Measurements from ENCODE around the gene PBX3. TPM values are rescaled to one million over a fixed set of nuclear protein-coding genes. Genes with fewer than 3 reads are reported as not detected.
A peak's percentile ranks its signal among the peaks of the same experiment; 100 is the strongest.

Gene PBX3
- total RNA-seq, 1 donor from 2014 or later, result 46.1 TPM

DNA sequence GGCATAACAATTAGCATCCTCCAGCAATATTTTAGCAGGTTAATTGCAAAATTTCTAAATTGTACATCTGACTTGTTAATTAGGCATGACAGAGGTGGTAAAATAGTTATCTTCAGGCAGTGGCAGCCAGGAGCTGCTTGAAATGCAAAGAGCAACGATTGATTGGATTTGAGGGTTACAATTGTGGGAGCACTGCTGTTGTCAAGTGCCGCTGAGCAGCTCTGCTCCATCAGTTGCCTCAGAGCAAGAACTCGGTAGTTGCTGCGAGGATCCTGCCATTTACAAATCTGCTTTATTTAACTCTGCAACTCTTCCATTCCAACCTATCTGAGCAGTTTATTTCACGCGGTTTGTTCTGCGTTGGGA is 12.6 kb downstream of the PBX3 start:
- peaks cover 49% of the 10 kb centered on the region for H3K4me1 ChIP-seq

DNA sequence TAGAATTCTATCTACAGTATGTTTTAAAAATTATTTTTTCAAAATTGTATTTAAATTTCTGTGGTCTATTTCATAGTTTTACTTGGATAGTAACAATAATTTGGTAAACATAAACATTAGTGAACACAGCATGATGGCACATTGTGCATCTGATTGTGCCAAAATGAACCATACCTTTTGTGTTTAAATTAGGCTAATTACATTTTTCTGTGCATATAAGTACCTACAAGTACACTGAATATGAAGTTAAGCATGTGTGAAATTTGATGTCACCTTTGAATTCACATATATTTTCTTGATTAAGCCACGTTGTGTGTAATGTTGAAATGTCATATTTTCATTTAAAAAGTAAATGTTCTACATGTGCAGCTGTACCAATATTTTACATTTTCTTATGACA is 13.4 kb downstream of the PBX3 start:
- Histone ChIP-seq H3K36me3 (no peaks in the 10 kb centered on the region), H3K4me1 (peaks cover 49% of the 10 kb centered on the region), H3K4me3 (no peak overlapping the region), H3K27ac (no peak overlapping the region), H3K9me3 (no peaks in the 10 kb centered on the region), H3K27me3 (ENCODE audit: low read depth) (no peaks in the 10 kb centered on the region)
- ATAC-seq, result no peak
- no peak for DNase-seq
- TF ChIP-seq, protein P1, sequence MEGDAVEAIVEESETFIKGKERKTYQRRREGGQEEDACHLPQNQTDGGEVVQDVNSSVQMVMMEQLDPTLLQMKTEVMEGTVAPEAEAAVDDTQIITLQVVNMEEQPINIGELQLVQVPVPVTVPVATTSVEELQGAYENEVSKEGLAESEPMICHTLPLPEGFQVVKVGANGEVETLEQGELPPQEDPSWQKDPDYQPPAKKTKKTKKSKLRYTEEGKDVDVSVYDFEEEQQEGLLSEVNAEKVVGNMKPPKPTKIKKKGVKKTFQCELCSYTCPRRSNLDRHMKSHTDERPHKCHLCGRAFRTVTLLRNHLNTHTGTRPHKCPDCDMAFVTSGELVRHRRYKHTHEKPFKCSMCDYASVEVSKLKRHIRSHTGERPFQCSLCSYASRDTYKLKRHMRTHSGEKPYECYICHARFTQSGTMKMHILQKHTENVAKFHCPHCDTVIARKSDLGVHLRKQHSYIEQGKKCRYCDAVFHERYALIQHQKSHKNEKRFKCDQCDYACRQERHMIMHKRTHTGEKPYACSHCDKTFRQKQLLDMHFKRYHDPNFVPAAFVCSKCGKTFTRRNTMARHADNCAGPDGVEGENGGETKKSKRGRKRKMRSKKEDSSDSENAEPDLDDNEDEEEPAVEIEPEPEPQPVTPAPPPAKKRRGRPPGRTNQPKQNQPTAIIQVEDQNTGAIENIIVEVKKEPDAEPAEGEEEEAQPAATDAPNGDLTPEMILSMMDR (IDR thresholded peaks at IDR 0.05), result no peak
- intact Hi-C loops (cut with DNase I), result no loop called here

More for the DNA sequence above, 12.6 kb downstream of the PBX3 start:
- Histone ChIP-seq H3K27ac (peak overlapping the region; percentile 39), H3K27me3 (ENCODE audit: low read depth) (no peaks in the 10 kb centered on the region), H3K4me3 (peak overlapping the region; percentile 37), H3K36me3 (no peaks in the 10 kb centered on the region), H3K9me3 (no peaks in the 10 kb centered on the region)
- TF ChIP-seq, protein P1 (IDR thresholded peaks at IDR 0.05), result no peak
- intact Hi-C loops (cut with DNase I), result no loop called here
- ATAC-seq (no peak), DNase-seq (no peak)

DNA sequence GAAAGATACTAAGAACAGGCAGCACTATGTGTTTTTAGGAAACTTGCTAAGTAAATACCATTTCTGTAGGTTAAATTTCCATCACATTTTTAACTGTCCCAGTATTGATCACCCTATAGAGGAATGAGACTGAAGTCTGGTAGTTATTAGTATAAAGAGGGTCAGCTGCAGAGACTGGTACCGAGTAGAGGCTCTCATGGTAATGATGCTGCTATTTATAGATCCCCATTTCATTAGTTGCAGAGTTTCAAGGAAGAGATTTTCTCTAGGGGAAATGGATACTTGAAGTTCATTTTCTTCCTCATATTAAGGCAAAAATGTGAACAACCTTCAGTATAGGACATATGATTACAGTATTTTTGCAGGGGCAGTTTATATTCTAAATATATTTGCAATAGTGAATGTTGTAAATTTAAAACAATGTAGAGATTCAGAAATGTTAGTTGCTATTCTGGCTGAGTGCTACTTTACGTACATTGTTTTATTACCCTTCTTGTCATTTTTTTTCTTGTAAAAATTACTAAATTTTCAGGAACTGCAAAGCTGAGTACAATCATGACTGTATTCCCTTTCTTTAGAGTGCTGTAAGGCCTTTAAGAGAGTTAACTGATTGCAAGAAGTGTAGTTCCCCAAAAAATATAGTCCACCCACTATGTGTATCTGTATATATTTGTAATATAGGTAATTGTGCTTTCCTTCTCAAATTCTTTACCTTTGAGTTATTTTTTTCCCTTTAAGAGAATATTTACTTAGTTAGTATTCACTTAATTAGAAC is 14.7 kb downstream of the PBX3 start:
- TF ChIP-seq, protein P1 (IDR thresholded peaks at IDR 0.05), result no peak
- Histone ChIP-seq H3K27me3 (ENCODE audit: low read depth) (no peaks in the 10 kb centered on the region), H3K9me3 (no peaks in the 10 kb centered on the region), H3K4me3 (no peak overlapping the region), H3K4me1 (peaks cover 43% of the 10 kb centered on the region), H3K27ac (no peak overlapping the region), H3K36me3 (no peaks in the 10 kb centered on the region)
- intact Hi-C loops (cut with DNase I), result no loop called here
- no peak for ATAC-seq
- no peak for DNase-seq

DNA sequence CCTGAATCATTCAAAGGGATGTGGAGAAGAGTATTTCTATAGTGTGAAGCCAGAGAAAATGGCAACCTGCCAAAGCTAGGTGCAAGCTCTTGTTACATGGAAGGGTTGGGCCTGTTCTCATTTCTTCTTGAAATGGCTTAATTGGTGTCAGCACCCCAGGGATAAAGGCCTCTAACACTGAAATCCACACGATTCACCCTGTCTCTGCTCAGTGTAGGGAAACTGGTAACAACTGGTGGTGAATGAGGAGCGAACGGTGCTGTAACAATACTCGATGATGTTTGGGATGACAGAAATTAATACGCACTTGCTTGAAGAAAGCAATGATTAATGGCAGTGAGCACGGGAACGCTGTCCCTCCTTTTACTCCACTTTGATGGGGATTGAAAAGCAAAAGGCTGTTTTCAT is 16.2 kb downstream of the PBX3 start:
- no peaks in the 10 kb centered on the region for H3K9me3 ChIP-seq
- intact Hi-C loops (cut with DNase I), result no loop called here
- peaks cover 34% of the 10 kb centered on the region for H3K4me1 ChIP-seq
- H3K27ac ChIP-seq, result no peak overlapping the region
- ATAC-seq, result no peak
- no peaks in the 10 kb centered on the region for H3K36me3 ChIP-seq
- no peaks in the 10 kb centered on the region for H3K27me3 ChIP-seq (ENCODE audit: low read depth)
- no peak overlapping the region for H3K4me3 ChIP-seq
- DNase-seq, result no peak
- TF ChIP-seq, protein P1 (IDR thresholded peaks at IDR 0.05), result no peak

DNA sequence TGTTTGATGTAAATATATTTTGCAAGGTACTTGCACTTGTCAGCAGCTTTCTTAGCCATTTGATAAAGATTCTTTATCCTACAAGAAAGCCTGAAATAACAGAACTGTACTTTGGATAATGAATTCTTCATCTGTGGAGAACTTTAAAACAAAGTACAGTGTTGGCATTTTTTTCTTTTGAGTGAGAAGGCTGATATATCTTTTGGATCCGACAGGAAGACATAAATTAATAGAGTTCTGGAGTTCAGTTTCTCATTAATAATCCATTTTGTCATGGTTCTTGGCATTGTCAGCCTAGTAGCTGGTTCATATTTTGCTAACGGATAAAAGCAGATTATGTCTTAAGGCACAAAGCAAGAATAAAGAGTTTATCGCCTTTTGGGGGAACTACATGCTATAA is 17.0 kb downstream of the PBX3 start:
- no peak for DNase-seq
- TF ChIP-seq, protein P1 (IDR thresholded peaks at IDR 0.05), result no peak
- peaks cover 26% of the 10 kb centered on the region for H3K4me1 ChIP-seq
- H3K36me3 ChIP-seq, result no peaks in the 10 kb centered on the region
- H3K27ac ChIP-seq, result no peak overlapping the region
- H3K4me3 ChIP-seq, result no peak overlapping the region
- no peak for ATAC-seq
- H3K27me3 ChIP-seq (ENCODE audit: low read depth), result no peaks in the 10 kb centered on the region
- intact Hi-C loops (cut with DNase I), result no loop called here
- H3K9me3 ChIP-seq, result no peaks in the 10 kb centered on the region

Data from lower lobe of right lung (tissue), 2 donors.